Keratinocyte (primary cell): Measurements from ENCODE around the gene PTPN12. TPM values are rescaled to one million over a fixed set of nuclear protein-coding genes. Genes with fewer than 3 reads are reported as not detected.

Experiments used
- DNase-seq: peaks from one replicate; pipeline ENCODE4 v3.0.0-alpha.2; 2011; ENCODE audit warnings: low read depth, missing footprints, low spot score
- FAIRE-seq: peaks from 2 replicates; lab custom pipeline; 2011; peaks lifted over from hg19 to GRCh38; lab: Jason Lieb, UNC
- H2AFZ ChIP-seq: 2 replicates; pipeline ENCODE4 v1.6.0; 2012; ENCODE audit warnings: low read length, control low read depth, inconsistent platforms; ENCODE audit not compliant: control insufficient read depth
- H3K27ac ChIP-seq: 2 replicates; pipeline ENCODE4 v1.5.1; 2011; ENCODE audit warnings: low read length; ENCODE audit not compliant: control insufficient read depth, insufficient read depth
- H3K27me3 ChIP-seq: 3 replicates; pipeline ENCODE4 v1.6.0; 2011; ENCODE audit warnings: low read length; ENCODE audit not compliant: control insufficient read depth, insufficient read depth; ENCODE audit errors: extremely low read depth
- H3K36me3 ChIP-seq, 2 experiments: 2 replicates in 1 of 2; 3 replicates in 1 of 2; pipeline ENCODE4 v1.5.1; 2011; ENCODE audit warnings: low read length in 2 of 2, mild to moderate bottlenecking in 1 of 2; ENCODE audit not compliant: control insufficient read depth in 2 of 2, insufficient read depth in 2 of 2; ENCODE audit errors: extremely low read depth in 1 of 2
- H3K4me1 ChIP-seq: 3 replicates; pipeline ENCODE4 v1.5.1; 2011; ENCODE audit warnings: low read length; ENCODE audit not compliant: control insufficient read depth, insufficient read depth; ENCODE audit errors: extremely low read depth
- H3K4me2 ChIP-seq: 3 replicates; pipeline ENCODE4 v1.6.0; 2011; ENCODE audit warnings: low read depth, low read length; ENCODE audit not compliant: control insufficient read depth, insufficient read depth; ENCODE audit errors: extremely low read depth
- H3K4me3 ChIP-seq, 3 experiments: fragments of 200-600 bp in 1 of 3; sonication (generic) in 1 of 3; 2 replicates in 2 of 3; 3 replicates in 1 of 3; pipeline ENCODE4 v1.5.1; 2011 to 2016; ENCODE audit warnings: low read length in 3 of 3, mild to moderate bottlenecking in 3 of 3, control low read depth in 2 of 3, inconsistent platforms in 1 of 3, low read depth in 1 of 3, mixed read lengths in 1 of 3, mixed run types in 1 of 3, moderate library complexity in 1 of 3; ENCODE audit not compliant: control insufficient read depth in 2 of 3, insufficient read depth in 2 of 3; ENCODE audit errors: extremely low read depth in 1 of 3
- H3K79me2 ChIP-seq: 2 replicates; pipeline ENCODE4 v1.6.0; 2012; ENCODE audit warnings: low read length; ENCODE audit not compliant: control insufficient read depth, insufficient read depth
- H3K9ac ChIP-seq: 3 replicates; pipeline ENCODE4 v1.6.0; 2011; ENCODE audit warnings: low read length; ENCODE audit not compliant: control insufficient read depth, insufficient read depth; ENCODE audit errors: extremely low read depth
- H3K9me1 ChIP-seq: 3 replicates; pipeline ENCODE4 v1.6.0; 2011; ENCODE audit warnings: low read length; ENCODE audit not compliant: control insufficient read depth, insufficient read depth; ENCODE audit errors: extremely low read depth
- H3K9me3 ChIP-seq: 2 replicates; pipeline ENCODE4 v1.5.1; 2012; ENCODE audit warnings: low read depth, low read length; ENCODE audit not compliant: control insufficient read depth
- H4K20me1 ChIP-seq: 3 replicates; pipeline ENCODE4 v1.6.0; 2011; ENCODE audit warnings: low read length; ENCODE audit not compliant: control insufficient read depth, insufficient read depth; ENCODE audit errors: extremely low read depth
- CTCF ChIP-seq, 3 experiments: IDR thresholded peaks in 1 of 3; conservative IDR thresholded peaks in 1 of 3; optimal IDR thresholded peaks in 1 of 3; 2 replicates in 2 of 3; 3 replicates in 1 of 3; pipeline versions ENCODE3 to v1.5.1; 2011; ENCODE audit warnings: low read length in 3 of 3, mild to moderate bottlenecking in 3 of 3, moderate library complexity in 2 of 3, control low read depth in 1 of 3, inconsistent platforms in 1 of 3; ENCODE audit not compliant: insufficient read depth in 2 of 3; ENCODE audit errors: extremely low read depth in 1 of 3
- EZH2 ChIP-seq: IDR thresholded peaks from one replicate; pipeline ENCODE4 v1.6.1; 2012; ENCODE audit warnings: inconsistent platforms, mild to moderate bottlenecking, low read length, moderate library complexity
- dilution Hi-C: fragments of 300-500 bp; cut with MboI; formaldehyde crosslinking; loops from one replicate; pipeline ENCODE4 v1.7.0; 2020; ENCODE audit warnings: low sequenced_read_pairs; ENCODE audit not compliant: extremely low pct_ligation_motif_present
- polyA plus RNA-seq, 5 experiments: library from polyadenylated mRNA; depleted of rRNA in 3 of 5; stranded (reverse) in 3 of 5; stranded (forward) in 1 of 5; unstranded in 1 of 5; fragments of >200 nt; gene quantifications; 1 replicate in 1 of 5; 2 replicates in 3 of 5; 3 replicates in 1 of 5; pipeline versions ENCODE4 v1.2.1 to v1.2.3, GENCODE V29; 2011 to 2012; ENCODE audit warnings: missing spikeins in 2 of 5, low read depth in 1 of 5, low replicate concordance in 1 of 5

Gene PTPN12
- polyA plus RNA-seq, 1 donor (not counting 4 experiments of a cell fraction or from before 2014, with no cell fraction given): 61.1 TPM

- Histone ChIP-seq H3K9me3 (no peaks in the 10 kb centered on the region), H3K27ac (peak overlapping the region; percentile 99), H3K79me2 (peaks cover 51% of the 10 kb centered on the region), H2AFZ (peak overlapping the region; percentile 62), H3K9ac (peak overlapping the region; percentile 94), H3K9me1 (peaks cover 4% of the 10 kb centered on the region), H3K4me1 (peaks cover 40% of the 10 kb centered on the region), H3K36me3 (no peaks in the 10 kb centered on the region), H3K27me3 (no peaks in the 10 kb centered on the region), H4K20me1 (peaks cover 15% of the 10 kb centered on the region), H3K4me3 (peak overlapping the region; percentile 74 to 96 (median 89)), H3K4me2 (peak overlapping the region; percentile 94)
- FAIRE-seq (no peak), DNase-seq (no peak)
- dilution Hi-C loops: no loop called here
- no peak for TF ChIP-seq CTCF (optimal IDR thresholded peaks at IDR 0.05 in 1 of 3, IDR thresholded peaks at IDR 0.05 in 1 of 3, conservative IDR thresholded peaks at IDR 0.05 in 1 of 3; ENCODE audit: extremely low read depth in 1 of 3, insufficient read depth in 2 of 3, low read length in 3 of 3)
Observed at GRCh38 chr7:77537778-77538280, 734 bp downstream of the PTPN12 start.

GRCh38 chr7:77538281-77539212 is 1.5 kb downstream of the PTPN12 start:
- peak overlapping the region; percentile 94 for H3K4me2 ChIP-seq
- H3K4me1 ChIP-seq: peaks cover 43% of the 10 kb centered on the region
- H2AFZ ChIP-seq: peak overlapping the region; percentile 52
- peak overlapping the region; percentile 94 for H3K9ac ChIP-seq
- TF ChIP-seq EZH2: no peak
- peak overlapping the region; percentile 74 to 96 (median 89) for H3K4me3 ChIP-seq
- H4K20me1 ChIP-seq: peaks cover 18% of the 10 kb centered on the region
- no peaks in the 10 kb centered on the region for H3K27me3 ChIP-seq
- H3K79me2 ChIP-seq: peaks cover 58% of the 10 kb centered on the region
- peaks cover 4% of the 10 kb centered on the region for H3K9me1 ChIP-seq
- peak overlapping the region; percentile 99 for H3K27ac ChIP-seq
- no peaks in the 10 kb centered on the region for H3K36me3 ChIP-seq
- FAIRE-seq (no peak), DNase-seq (peak; percentile 62)
- H3K9me3 ChIP-seq: no peaks in the 10 kb centered on the region
- dilution Hi-C loops: no loop called here
